ES-I3 (cell line): Measurements from ENCODE around the gene HNF1B.
"Not testable (repeated sequence)": the region's sequence is repeated elsewhere in the genome, so short reads cannot be mapped to it uniquely, and the experiment has no call there.

Experiments
- H3K36me3 ChIP-seq: 2 replicates; pipeline ENCODE4 v1.6.1; 2013; ENCODE audit warnings: mild to moderate bottlenecking, low read length, control low read depth, moderate library complexity; ENCODE audit not compliant: insufficient read depth
- H3K4me1 ChIP-seq: 2 replicates; pipeline ENCODE4 v1.6.1; 2013; ENCODE audit warnings: mild to moderate bottlenecking, control low read depth, low read length; ENCODE audit not compliant: insufficient read depth
- H3K9ac ChIP-seq: 2 replicates; pipeline ENCODE4 v1.6.1; 2013; ENCODE audit warnings: low read depth, mild to moderate bottlenecking, low read length, moderate library complexity
- H3K9me3 ChIP-seq: 2 replicates; pipeline ENCODE4 v1.6.1; 2013; ENCODE audit warnings: mild to moderate bottlenecking, low read length, moderate library complexity; ENCODE audit not compliant: control insufficient read depth, insufficient read depth

Gene HNF1B

GRCh38 chr17:37744961-37745800 is at the start of gene HNF1B:
Gene HNF1B, minus strand, starts transcription at chr17:37745059. Its CDS starts 175 bp downstream, at chr17:37744884.
- Histone ChIP-seq H3K9ac (peak within 1 kb of the TSS; percentile 84), H3K4me1 (peaks cover 3% of the 10 kb centered on the region; the same call in 1 of the 2 replicates), H3K9me3 (no peaks in the 10 kb centered on the region), H3K36me3 (no peaks in the 10 kb centered on the region)

GRCh38 chr17:37792787-37793186 is 47.9 kb upstream of the HNF1B start:
- H3K9ac ChIP-seq: no peak overlapping the region
- no peaks in the 10 kb centered on the region for H3K36me3 ChIP-seq
- no peaks in the 10 kb centered on the region for H3K9me3 ChIP-seq
- peaks cover 6% of the 10 kb centered on the region; the same call in 1 of the 2 replicates for H3K4me1 ChIP-seq

- H3K9ac ChIP-seq: no peak overlapping the region
Observed at GRCh38 chr17:37791447-37792399, 46.9 kb upstream of the HNF1B start.

GRCh38 chr17:37789771-37790541 is 45.1 kb upstream of the HNF1B start:
- no peaks in the 10 kb centered on the region for H3K36me3 ChIP-seq
- no peaks in the 10 kb centered on the region for H3K9me3 ChIP-seq
- H3K9ac ChIP-seq: no peak overlapping the region
- H3K4me1 ChIP-seq: 0 out of 2 replicates have a peak, but pooled peaks cover 6% of the 10 kb centered on the region

More at GRCh38 chr17:37791447-37792399, 46.9 kb upstream of the HNF1B start:
- H3K9me3 ChIP-seq: no peaks in the 10 kb centered on the region
- no peaks in the 10 kb centered on the region for H3K36me3 ChIP-seq
- 0 out of 2 replicates have a peak, but pooled peaks cover 6% of the 10 kb centered on the region for H3K4me1 ChIP-seq

- Histone ChIP-seq H3K4me1 (0 out of 2 replicates have a peak, but pooled peaks cover 6% of the 10 kb centered on the region), H3K9me3 (no peaks in the 10 kb centered on the region), H3K9ac (no peak overlapping the region), H3K36me3 (no peaks in the 10 kb centered on the region)
Observed at GRCh38 chr17:37789021-37789565, 44.2 kb upstream of the HNF1B start.

- H3K9me3 ChIP-seq: no peaks in the 10 kb centered on the region
- no peaks in the 10 kb centered on the region for H3K36me3 ChIP-seq
- H3K9ac ChIP-seq: no peak overlapping the region
- 0 out of 2 replicates have a peak, but pooled peaks cover 6% of the 10 kb centered on the region for H3K4me1 ChIP-seq
Observed at GRCh38 chr17:37788526-37788925, 43.7 kb upstream of the HNF1B start.

- Histone ChIP-seq H3K9ac (no peak overlapping the region), H3K4me1 (no peaks in the 10 kb centered on the region), H3K36me3 (no peaks in the 10 kb centered on the region), H3K9me3 (no peaks in the 10 kb centered on the region)
Observed at GRCh38 chr17:37787055-37787757, 42.3 kb upstream of the HNF1B start.

- H3K9ac ChIP-seq: no peak overlapping the region
- no peaks in the 10 kb centered on the region for H3K4me1 ChIP-seq
- no peaks in the 10 kb centered on the region for H3K9me3 ChIP-seq
- no peaks in the 10 kb centered on the region for H3K36me3 ChIP-seq
Observed at GRCh38 chr17:37786481-37786880, 41.6 kb upstream of the HNF1B start.

- H3K9ac ChIP-seq: not testable (repeated sequence)
Observed at GRCh38 chr17:37782460-37782859, 37.6 kb upstream of the HNF1B start.

GRCh38 chr17:37781451-37781850 is 36.6 kb upstream of the HNF1B start:
- Histone ChIP-seq H3K4me1 (no peaks in the 10 kb centered on the region), H3K36me3 (no peaks in the 10 kb centered on the region), H3K9me3 (no peaks in the 10 kb centered on the region), H3K9ac (no peak overlapping the region)

More at GRCh38 chr17:37782460-37782859, 37.6 kb upstream of the HNF1B start:
- H3K36me3 ChIP-seq, H3K9me3 ChIP-seq, H3K4me1 ChIP-seq: not testable (repeated sequence)

GRCh38 chr17:37779554-37779953 is 34.7 kb upstream of the HNF1B start:
- Histone ChIP-seq H3K9me3 (no peaks in the 10 kb centered on the region), H3K36me3 (no peaks in the 10 kb centered on the region), H3K4me1 (no peaks in the 10 kb centered on the region), H3K9ac (no peak overlapping the region)

- Histone ChIP-seq H3K9ac (no peak overlapping the region), H3K36me3 (no peaks in the 10 kb centered on the region), H3K4me1 (no peaks in the 10 kb centered on the region)
Observed at GRCh38 chr17:37774504-37774903, 29.6 kb upstream of the HNF1B start.

GRCh38 chr17:37772982-37773381 is 28.1 kb upstream of the HNF1B start:
- Histone ChIP-seq H3K9ac (no peak overlapping the region), H3K4me1 (no peaks in the 10 kb centered on the region), H3K36me3 (no peaks in the 10 kb centered on the region), H3K9me3 (no peaks in the 10 kb centered on the region; the same call in 1 of the 2 replicates)

More at GRCh38 chr17:37774504-37774903, 29.6 kb upstream of the HNF1B start:
- no peaks in the 10 kb centered on the region for H3K9me3 ChIP-seq
